Cerebellar cortex (tissue), 1 donor: ENCODE data around the gene TRIM32.

ENCODE experiments used
- DNase-seq: peaks from one replicate; pipeline ENCODE4 v3.0.0-alpha.2; 2015; ENCODE audit warnings: low spot score

Gene TRIM32

DNA sequence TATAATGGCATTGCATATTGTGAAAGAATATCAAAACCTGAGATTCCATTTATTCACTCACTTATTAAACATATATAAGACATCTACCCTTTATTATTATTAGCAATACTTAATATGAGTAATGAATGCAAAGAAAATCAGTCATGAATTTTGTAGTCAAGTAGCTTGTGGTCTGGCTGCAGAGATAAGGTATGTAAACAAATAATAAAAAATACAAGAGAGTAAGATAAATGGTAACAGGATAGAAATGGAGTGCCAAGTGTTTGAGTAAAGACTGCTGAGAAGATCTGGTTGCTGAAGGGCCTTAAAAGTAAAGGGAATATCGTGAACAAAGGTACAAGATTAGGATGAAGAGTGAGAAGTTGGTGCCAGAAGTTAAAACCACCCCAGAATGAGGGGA, 18.4 kb downstream of the TRIM32 start:
- no peak for DNase-seq

GRCh38 chr9:116706310-116707290, 19.5 kb downstream of the TRIM32 start:
- DNase-seq: peak; percentile 72

- DNase-seq: no peak
Observed at GRCh38 chr9:116712781-116713180, 25.7 kb downstream of the TRIM32 start.

DNA sequence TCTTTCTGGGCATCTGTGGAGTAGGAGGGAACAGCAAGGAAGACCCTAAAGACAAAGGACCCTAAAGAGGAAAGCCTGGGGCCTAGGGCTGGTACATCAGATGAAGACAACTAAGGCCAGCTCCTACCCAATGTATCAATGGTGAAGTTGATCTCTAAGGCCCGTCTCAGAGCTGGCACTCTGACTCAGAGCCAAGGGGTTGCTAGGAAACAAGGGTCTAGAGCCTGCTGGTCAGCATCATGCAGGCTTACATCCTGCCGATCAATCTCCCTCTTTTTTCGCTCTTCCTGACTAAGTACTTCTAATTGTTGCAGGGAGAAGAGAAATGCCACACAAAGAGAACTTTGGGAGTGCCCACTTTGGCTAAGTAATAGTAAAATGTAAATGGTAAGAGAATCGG, 26.2 kb downstream of the TRIM32 start:
- DNase-seq: peak; percentile 62

DNA sequence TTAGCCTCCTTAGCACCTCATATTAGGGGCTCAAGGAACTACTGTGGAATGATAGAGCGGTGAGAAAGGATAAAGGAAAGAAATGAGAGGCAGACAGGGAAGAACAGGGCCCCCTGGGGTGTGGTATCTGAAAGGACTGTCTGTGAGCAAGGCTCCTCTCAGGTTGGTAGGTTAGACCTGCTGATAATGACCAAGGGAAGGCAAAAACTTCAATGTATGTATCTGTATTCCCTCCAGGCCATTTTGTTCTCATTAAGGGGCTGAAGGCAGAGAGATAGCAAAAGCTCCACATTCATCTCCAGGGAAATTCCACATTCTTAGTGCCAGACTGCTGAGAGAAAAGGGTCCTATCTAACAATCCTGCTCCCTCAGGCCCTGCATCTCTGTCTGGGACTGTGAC, 28.6 kb downstream of the TRIM32 start:
- no peak for DNase-seq

DNA sequence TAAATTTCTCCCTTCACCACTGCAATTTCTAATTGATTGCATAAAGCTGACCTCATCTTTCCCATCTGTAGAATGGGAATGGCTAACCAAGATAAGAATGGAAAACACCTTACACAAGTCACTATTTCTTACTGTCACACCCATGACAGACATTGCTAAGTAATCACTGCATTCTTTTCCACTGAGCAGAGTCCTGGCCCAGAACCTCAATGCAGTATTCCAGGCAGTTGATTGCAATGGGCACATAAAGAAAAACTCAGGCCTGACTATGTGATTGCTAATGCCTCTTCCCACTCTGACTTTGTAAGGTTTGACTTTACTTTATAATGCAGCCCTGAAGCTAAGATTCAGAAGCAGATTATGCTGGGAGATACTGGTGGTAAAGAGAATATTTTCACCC, 29.3 kb downstream of the TRIM32 start:
- DNase-seq: no peak

DNA sequence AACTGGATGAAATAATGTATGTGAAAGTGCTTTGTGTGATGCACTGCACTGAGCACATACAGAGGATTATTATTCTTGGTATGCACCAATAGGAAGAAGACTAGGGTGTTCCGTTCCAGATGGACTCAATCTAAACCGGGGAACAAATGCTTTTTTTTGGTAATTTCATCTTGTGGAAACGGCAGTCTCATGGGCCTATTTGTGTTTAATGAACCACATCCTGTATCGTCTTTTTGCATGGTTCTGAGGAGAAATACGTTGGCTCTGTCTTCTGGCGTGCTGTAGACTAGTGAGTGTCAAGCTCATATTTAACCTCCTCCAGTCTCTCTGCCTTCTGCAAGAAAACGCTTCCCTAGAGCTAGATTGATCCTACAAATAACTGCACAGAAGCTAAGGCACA, 30.0 kb downstream of the TRIM32 start:
- DNase-seq: peak; percentile 33

GRCh38 chr9:116718111-116718510, 31.0 kb downstream of the TRIM32 start:
- no peak for DNase-seq

- no peak for DNase-seq
Observed at GRCh38 chr9:116720111-116720510, 33.0 kb downstream of the TRIM32 start.

- no peak for DNase-seq
Observed at GRCh38 chr9:116721411-116721810, 34.3 kb downstream of the TRIM32 start.

- no peak for DNase-seq
Observed at GRCh38 chr9:116721944-116722343, 34.8 kb downstream of the TRIM32 start.

- no peak for DNase-seq
Observed at GRCh38 chr9:116724123-116724522, 37.0 kb downstream of the TRIM32 start.

DNA sequence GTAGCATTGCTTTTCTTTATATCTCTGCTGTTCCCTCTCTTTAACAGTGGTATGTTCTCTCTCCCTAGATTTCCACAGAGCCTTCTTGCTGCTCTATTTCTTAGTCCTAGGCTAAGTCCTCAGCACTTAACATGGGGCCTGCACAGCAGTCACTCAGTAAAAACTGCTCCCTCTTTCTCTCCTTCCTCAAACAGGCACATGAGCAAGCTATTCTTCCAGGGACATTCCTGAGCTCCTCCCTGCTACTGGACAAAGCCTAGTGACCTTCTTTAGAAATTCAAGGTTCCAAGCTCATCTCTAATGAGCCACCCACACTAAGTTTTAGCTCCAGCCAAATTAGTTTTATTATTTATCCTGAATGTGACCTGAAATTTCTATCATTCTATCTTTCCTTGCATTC, 39.5 kb downstream of the TRIM32 start:
- DNase-seq: no peak

DNA sequence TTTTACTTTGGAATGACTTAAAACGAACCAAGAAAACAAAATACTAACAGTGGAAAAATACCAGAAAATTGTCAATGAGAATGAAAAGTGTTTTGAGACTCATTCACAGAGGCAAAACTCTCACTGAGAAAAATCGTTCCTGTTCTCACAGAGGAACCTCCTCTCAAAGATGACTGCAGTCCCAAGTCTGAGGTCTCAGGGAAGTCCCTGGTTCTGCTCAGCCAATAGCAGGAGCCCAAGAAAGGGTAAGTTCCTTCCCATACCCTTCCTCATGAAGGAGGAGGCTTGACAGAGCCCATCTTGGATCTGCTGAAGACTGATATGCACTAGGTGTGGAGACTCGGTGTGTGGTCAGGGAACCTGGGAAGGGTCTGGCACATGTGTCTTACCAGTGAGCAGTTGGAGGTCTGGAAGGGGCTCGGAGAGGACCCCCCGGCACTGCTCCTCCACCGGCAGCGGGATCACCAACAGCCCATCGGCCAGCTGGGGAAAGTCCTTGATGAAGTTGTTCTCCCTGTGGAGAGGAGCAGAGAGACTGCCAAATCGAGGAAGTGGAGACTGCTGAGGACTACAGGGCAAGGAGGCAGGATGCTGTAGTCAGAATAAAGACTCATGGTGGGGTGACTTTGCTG, 46.0 kb downstream of the TRIM32 start:
- no peak for DNase-seq

- no peak for DNase-seq
Observed at GRCh38 chr9:116736399-116737151, 49.5 kb downstream of the TRIM32 start.

GRCh38 chr9:116737152-116737546, 50.0 kb downstream of the TRIM32 start:
- DNase-seq: peak; percentile 87

DNA sequence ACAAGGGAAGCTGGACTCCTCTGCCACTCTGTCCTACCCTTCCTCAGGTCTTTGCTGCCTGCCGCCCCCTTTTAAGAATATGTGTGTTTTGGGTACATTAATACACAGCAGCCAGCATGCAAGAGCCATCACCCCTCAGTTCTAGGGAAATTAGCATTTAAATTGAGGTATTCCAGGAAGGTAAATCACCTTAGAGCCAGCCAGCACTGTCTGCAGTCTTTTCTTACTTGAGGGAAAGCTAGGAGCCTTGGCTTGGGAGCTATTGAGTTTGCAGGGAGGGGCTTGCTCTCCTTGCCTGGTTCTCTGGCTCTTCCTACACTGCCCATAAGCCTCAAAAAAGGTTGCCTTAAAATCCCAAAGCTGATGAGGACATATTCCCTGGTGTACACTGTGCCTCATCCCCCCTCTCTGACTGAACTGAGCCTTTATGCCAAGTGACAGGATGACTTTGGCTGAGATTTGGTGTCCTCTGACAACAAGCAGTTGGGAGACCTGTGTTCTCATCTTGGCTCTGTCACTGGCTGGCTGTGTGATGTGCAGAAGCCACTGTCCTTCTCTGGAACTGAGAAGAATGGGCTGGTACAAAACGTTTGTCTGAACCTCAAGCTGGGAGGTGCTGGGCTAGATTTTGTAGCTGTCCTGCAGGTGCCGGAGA, 54.1 kb downstream of the TRIM32 start:
- peak; percentile 68 for DNase-seq

DNA sequence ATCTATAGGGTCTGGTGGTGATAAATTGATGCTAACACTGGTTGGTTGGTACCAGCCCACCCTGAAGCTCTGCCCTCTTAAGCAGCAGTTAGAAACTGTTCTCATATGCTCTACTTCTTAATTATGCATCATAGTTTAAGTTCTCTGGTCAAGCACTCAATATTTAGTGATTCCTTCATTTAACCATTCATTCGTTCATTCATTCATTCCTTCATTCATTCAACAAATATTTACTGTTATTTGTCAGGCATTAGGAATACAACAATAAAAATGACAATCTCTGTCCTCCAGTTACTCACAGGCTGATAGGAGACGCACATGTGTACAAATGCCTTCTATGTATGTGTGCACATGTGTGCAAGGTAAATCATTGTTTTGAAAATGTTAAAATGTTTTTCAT, 54.6 kb downstream of the TRIM32 start:
- DNase-seq: no peak

DNA sequence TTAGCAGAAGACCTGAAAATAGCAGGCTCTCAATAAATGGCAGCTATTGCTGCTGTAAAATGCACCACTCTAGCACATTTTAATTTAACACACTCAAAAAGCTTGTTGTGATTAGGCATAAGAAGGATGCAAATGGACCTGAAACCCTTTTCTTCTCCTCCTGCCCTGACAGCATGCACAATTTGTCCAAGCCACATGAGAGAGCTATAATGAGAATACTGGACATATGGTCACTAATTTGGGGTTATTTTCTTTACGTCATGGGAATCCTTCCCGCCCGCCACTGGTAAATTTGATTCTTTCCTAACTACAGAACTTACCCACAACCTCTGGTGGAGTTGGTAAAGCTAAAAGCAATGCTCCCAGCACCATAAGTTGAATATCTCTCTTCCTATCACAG, 62.1 kb downstream of the TRIM32 start:
- DNase-seq: peak; percentile 72

DNA sequence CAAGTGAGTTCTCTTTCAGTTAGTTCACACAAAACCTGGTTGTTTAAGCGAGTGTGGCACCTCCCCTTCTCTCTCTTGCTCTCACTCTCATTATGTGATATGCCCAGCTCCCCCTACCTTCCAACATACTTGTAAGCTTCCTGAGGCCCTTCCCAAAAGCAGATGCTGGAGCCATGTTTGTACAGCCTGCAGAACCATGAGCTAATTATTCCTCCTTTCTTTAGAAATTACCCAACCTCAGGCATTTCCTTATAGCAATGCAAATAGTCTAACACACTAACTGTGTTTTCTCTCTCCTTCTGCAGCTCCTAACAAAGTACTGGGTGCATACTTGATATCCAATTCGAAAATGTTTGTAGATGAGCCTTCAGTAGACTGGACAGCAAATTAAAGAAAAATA, 62.7 kb downstream of the TRIM32 start:
- DNase-seq: no peak

GRCh38 chr9:116750510-116750909, 63.4 kb downstream of the TRIM32 start:
- DNase-seq: peak; percentile 52
